GM21526 (cell line): ENCODE measurements around the gene AMPD2.

Experiments used
- ATAC-seq: cut with Tn5 transposase; IDR thresholded peaks from one replicate; pipeline ENCODE4 v1.9.1; 2021; ENCODE audit warnings: moderate library complexity; ENCODE audit not compliant: unreplicated experiment, low FRiP score

The AMPD2 gene

DNA sequence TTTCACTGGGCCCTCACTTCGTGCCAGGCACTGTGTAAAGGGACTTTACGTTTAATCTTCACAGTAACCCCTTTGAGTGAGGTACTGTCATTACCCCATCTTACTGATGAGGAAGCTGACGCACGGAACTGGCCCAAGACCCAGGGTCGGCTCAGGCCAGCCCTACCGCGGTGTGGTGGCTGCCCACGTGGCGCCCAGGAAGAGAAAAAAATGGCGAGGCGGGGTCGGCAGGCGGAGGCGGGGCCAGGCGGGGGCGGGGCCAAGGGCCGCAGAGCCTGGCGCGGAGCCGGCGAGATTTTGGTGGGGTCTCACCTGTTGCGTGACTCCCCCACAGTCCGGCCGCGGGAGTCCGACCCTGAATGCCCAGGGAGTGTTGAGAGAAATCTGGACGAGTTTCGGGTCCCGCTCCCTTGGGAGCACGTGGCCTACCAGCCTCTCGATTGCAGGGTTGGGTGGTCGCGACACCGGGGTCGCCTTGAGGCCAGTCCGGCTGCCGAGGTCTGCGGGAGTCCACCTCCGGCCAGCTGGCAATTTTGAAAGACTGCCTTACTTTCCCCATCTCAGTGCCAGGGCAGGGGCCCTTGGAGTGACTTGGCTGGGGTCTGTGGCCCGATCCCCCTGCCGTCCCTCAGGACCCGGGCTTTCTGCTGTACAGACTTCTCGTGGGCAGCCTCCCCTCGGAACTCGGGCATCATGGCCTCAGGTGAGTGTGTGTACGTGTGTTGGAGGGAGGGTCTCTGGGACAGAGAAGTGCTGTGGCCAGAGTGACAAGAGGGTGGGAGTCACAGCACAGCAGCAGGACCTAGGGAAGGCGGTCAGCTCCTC lies at the start of gene AMPD2, which contains the start of gene GNAT2:
TSS of gene AMPD2 (plus strand) at position 262 of the 825 bp plus-strand sequence. CDS start 1,339 bp downstream, outside the sequence.
TSS of gene GNAT2 (minus strand) at position 41 of the 825 bp plus-strand sequence. CDS start 6,746 bp downstream, outside the sequence.
- peak; percentile 44 for ATAC-seq

DNA sequence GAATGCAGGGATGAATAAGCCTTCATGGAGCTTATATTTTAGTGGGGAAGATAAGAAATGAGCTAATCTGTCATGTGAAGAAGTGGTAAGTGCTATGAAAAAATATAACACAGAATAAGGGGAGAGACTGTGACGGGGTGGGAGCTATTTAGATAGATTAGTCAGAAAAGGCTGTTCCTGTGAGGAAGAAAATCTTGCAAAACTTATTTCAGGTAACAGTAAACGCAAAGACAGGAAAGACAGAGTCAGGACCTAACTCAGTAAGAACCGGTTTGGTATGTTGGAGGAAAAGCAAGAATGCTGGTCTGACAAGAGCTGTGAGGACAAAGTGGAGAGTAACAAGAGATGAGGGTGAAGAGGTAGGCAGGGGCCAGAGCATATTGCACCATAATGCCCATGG lies 49.2 kb upstream of the AMPD2 start:
- no peak for ATAC-seq

DNA sequence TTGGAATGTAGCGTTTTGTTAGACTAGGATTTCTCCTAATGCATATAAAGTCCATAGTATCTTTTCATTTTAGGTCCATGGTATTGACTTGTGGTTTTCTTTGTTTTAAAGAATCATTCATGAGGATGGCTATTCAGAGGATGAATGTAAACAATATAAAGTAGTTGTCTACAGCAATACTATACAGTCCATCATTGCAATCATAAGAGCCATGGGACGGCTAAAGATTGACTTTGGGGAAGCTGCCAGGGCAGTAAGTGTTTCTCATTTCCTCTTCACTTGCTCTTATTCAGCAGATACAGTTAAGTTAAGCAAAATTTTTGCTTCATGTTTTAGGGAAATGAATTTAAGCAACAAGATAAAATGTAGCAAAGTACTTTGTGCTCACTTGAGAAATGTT lies 45.9 kb upstream of the AMPD2 start:
- ATAC-seq: no peak

DNA sequence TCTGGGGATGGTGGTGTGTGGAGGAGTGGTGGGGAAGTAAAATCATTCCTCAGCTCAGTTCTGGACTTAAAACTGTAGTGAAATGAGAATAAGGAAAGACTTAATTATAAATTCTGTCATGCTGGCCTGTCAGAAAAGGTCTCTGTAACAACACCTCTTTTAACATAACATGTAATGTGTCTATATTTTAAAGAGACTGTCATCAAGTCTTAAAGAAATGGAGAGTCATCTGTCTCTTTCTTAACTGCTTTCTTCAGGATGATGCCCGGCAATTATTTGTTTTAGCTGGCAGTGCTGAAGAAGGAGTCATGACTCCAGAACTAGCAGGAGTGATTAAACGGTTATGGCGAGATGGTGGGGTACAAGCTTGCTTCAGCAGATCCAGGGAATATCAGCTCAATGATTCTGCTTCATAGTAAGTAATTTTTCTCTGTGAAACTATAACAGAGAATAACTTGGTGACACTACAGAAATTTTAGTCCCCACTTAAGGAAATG lies 40.6 kb upstream of the AMPD2 start:
- no peak for ATAC-seq

DNA sequence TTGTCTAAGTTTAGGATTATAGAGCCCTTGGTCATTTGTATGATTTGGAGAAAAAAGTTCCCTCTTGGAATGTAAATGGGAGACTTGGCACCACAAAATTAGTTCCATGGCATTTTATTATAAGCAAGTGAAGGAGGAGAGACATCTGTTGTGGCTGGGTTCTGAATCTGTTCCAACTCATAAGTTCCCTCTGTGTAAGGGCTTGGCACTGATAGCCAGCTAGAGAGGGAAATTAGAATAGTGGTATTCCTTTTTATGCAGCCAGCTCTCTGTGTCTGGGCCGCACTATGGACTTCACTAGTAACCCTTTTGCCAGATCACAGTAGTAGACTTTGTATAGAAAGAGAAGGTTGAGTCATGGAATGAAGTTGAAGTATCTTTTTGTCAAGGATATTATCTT lies 40.1 kb upstream of the AMPD2 start:
- ATAC-seq: no peak

DNA sequence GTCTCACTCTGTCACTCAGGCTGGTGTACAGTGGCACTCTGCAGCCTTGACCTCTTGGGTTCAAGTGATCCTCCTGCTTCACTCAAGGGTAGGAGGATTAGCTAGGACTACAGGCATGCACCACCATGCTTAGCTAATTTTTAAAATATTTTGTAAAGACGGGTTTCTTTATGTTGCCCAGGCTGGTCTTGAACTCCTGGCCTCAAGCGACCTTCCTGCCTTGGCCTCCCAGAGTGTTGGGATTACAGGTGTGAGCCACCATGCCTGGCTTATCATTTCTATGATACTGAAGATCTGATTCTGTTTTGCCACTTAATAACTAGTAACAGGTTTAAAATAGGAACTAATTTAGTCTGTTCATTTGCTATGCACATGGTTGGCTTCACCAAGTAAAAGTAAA lies 37.6 kb upstream of the AMPD2 start:
- ATAC-seq: no peak

DNA sequence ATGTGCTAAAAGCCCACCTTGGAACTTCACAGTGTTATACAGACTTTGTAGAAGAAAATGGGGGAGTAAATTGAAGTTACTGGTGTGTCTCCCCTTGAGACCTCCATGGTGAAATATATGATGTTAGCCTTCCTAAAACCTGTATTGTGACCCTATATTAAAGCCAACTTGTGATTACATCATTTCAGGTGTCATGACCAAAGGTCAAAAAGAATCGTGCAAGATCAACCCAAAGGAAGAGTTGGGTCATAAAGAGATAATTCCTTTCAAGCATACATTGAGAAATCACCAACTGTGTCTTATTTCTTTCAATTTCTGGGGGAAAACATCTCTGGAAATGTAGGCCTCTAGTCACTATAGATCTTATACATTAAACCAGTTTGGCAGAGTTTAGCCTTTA lies 34.9 kb upstream of the AMPD2 start:
- ATAC-seq: no peak

DNA sequence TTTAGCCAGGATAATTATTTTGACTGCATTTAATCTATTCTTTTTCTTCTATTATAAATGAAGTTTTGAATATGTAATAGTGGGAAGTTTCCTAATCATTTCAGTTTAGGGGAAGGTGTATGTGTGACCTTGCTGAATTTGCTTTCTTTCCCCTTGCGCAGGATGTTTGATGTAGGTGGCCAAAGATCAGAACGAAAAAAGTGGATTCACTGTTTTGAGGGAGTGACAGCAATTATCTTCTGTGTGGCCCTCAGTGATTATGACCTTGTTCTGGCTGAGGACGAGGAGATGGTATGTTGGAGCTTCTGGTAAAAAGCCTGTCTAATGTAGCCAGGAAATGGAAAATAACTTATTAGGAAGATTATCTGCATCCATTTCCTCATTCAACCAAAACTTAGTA lies 33.6 kb upstream of the AMPD2 start:
- ATAC-seq: no peak

DNA sequence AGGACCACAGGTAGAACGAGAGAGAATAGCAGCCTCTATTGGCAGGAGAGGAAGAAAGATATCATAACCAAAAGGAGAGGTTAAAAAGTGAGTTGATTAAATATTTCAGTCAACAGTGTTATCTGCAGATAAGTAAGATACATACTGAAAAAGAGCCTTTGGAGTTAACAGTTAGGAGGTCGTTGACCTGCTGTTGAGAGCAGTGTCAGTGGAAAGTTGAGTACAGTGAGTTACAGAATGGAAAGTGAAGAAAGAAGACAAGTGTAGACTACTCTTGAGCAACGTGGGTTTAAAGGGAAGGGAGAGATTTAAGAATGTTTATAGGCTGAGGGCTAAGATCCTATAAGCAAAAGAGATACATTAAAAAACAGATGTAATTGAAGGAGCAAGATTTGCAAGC lies 30.5 kb upstream of the AMPD2 start:
- no peak for ATAC-seq

DNA sequence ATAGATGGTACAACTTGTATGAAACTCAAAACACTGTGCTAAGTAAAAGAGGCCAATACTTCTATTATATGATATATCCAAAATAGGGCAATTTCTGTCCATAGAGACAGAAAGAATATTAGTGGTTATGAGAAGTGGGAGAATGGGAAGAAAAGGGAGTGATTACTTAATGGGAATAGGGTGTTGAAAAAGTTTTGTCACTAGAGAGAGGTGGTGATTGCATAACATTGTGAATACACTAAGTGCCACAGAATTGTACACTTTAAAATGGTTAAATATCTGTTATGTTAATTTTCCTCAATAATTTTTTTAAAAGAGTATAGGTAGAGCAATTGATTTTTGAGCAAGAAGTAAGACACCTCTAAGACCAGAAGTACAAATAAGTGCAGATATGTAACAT lies 30.0 kb upstream of the AMPD2 start:
- no peak for ATAC-seq

DNA sequence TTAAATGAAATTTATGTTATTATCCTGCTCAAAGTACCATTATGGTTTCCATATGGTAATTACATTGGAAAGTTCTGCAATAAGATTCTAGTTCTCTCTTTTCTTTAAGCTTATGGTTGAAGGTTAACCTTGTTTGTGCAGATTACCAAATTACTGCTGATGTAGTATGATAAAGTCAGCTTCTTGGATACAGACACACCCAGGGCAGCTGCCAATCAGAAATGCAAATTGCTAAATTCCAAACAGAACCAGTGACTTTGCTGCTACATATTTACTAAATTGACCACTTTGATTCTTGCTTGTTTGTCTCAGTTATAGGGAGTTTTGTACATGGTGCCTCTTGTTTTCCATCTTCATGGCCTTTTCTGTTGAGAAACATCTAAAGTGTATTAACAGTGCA lies 26.7 kb upstream of the AMPD2 start:
- no peak for ATAC-seq

DNA sequence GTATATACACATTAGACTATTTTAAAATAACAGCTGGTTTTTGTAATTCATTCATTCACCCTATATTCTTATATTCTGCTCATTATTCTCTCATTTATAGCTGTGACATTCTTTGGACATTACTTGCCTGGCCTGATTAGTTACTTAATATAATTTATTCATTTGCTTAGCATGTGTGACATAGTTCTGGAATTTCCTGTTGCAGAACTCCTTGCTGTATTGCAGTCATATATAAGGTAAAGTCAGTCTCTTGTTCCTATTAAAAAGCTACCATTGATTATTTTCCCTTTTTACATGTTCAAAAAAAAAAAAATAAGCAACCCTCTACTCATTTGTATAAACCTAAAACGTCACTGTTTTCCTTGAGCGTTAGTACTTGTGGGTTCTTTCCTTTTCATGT lies 24.1 kb upstream of the AMPD2 start:
- no peak for ATAC-seq

DNA sequence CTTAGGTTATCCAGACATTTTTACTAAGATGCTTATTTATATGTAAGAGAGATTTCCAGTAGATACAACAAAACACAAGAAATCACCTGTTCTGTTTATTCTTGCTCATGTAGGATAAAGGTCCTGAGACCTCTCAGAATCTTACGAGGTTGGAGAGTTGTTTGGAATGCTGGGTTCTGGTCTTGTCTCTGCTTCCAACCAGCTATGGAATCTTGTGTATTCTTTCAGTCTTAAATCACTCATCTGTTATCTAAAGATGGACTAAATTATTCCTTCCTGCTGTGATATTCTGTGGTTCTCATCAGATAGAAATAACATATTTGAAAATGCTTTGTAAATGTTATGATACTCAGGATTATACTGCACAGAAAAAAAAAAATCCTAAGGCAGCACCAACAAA lies 21.5 kb upstream of the AMPD2 start:
- ATAC-seq: no peak

DNA sequence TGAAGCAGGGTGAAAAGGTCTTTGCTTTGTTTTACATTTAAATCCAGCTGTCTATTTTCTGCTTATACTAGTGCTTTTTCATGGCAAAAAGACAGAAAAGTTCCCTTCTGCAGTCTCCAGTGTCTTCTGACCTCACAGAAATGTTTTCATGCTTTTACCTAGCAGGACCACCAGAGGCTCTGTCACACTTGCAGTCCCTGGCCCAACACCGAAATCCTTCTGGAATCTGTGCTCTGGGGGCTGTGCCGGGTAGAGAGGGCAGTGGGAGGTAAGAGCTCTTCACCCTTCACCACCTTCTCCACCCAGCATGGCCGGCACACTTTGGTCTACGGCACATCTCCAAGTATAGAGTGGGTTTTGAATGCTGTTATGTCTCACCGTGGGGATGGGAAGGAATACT lies 21.0 kb upstream of the AMPD2 start:
- ATAC-seq: no peak

DNA sequence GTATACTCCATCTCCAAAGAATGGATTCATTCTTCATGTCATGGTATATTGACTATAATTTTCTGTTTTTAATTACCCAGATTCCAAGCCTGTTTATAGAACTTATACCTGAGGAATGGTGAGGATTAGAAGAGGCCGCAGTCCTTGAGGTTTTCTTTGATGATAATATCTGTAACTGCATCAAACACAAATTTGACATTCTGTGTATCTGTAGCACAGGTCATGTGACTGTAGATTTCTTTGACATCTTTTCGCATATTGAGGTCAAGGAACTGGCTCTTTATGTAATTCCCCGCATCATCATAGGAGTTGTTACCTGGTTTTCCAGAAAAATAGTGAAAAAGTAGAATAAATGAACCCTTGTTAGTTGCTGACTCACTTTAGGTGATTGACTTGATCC lies 16.4 kb upstream of the AMPD2 start:
- ATAC-seq: no peak

DNA sequence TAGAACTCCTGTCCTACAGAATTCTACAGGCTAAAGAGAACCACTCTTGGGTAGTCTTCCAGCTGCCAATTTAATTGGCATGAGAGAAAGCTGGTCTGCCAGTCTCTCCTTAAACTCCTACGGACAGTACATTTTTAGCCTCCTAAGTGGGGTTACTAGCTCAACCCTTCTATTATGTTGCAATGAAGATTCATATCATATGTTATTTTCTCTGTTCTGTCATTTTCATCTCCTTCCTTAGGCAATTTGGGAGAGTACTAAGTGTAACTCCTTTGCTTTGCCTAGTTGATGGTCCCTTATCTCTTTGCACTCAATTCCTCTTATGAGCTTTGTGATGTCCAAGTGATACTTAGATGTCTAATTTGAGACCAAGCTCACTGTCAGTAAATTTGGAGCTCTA lies 14.3 kb upstream of the AMPD2 start:
- no peak for ATAC-seq

DNA sequence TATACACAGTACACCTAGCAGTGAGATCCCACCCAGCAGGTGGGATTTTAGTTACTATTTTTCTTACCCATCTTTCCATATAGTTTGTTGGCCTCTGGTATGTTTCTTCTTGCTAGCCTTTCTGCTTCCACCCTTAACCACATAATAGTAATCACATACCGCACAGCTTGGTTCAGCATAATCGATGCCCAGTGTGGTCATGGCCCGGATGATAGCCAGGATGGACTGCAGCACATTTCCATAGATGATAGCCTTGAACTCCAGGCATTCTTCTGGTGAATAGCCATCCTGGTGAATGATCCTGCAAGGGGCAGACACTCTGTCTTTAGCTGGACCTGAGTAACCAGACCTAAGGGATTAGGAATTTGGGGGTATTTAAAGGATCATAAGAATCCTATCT lies 9.8 kb upstream of the AMPD2 start:
- ATAC-seq: no peak

DNA sequence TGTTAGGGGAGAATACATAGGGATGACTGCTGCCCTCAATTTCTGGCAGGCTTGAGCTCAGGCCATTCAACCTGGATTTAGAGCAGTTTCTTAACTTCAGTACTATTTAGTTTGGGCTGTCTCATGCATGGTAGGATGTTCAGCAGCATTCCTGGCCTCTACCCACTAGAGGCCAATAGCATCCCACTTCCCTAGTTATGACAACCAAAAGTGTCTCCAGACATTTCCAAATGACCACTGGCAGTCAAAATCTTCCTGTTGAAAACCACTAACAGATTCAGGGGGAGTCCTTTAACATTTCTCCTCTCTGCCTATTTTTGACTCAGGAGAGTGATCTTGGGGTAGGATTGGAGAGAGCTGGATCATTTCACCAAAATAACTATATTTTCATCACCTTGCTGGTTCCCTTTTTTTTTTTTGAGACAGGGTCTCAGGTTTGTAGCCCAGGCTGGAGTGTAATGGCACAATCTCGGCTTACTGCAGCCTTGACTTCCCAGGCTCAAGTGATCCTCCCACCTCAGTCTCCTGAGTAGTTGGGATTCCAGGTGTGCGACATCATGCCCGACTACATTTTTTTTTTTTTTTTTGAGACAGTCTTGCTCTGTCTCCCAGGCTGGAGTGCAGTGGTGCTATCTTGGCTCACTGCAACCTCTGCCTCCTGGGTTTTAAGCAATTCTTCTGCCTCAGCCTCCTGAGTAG lies 8.9 kb upstream of the AMPD2 start:
- ATAC-seq: no peak

DNA sequence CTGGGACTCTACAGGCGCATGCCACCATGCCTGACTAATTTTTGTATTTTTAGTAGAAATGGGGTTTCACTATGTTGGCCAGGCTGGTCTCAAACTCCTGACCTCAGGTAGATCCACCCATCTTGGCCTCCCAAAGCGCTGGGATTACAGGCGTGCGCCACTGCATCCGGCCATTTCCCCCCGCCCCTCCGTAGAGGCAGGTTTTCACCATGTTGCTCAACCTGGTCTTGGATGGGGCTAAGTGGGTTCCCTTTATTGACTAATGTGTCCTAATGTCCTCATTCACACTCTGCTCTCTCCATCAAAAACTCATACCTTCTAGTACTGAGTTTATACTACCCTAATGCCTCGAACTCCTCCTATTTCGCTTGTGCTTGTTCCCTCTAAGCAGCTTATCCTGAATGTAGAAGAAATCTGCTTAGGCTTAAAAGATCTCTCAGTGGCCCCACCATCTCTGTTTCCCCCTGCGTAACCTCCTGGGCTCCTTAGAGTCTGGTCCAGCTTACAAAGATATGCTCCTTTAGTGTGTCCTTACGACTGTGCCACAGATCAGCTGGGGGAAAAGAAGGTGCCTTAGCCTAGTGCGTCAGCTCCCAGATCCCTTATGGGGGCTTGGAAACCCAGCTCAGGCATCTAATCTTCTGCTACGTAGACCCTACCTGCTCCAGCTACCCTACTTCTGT lies 8.2 kb upstream of the AMPD2 start:
- no peak for ATAC-seq

DNA sequence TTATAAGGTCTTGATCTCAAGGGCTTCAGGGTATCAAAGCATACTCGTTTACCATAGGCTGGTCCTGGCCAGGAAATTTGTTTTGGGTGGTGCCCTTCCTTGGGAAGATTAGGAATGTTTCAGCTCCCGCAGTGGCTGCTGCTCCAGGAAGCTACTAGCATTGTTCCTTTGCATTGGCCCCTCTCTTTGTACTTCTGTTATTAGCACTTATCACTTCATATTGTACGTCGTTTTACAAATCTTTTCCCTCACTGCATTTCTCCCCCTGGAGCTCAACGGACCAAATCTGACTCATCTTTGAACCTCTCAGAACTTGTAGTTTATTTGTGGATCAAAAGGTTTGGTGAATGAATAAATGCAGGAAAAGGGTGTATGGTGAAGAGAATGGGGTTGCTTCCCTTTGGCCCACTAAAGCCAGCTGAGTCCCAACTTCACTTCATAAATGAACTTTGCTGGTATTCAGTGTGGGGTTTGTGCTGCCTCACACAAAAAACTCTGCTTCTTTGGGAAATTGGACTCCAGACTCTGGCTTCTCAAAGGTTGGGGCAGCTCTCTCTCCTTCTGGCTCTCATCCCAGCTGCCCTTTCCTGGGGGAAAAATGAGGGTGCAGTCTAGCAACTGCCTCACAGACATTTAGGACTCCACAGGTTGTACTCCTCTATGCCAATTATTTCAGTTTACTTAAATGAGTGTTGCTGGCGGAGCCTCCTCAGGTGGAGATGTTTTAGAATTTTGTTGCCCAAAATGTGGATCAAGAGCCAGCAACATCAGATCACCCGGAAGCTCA lies 6.1 kb upstream of the AMPD2 start:
- no peak for ATAC-seq
